HL-60 (cell line): ENCODE data around the gene PCDHGA7.
"Not testable (repeated sequence)": the region's sequence is repeated elsewhere in the genome, so short reads cannot be mapped to it uniquely, and the experiment has no call there.

Experiments
- DNase-seq, 2 experiments: peaks; one replicate each; pipeline ENCODE4 v3.0.0-alpha.2; 2010 to 2020; ENCODE audit warnings: low read depth in 1 of 2, low spot score in 1 of 2
- H3K27ac ChIP-seq: fragments of 250-450 bp; sonication (Bioruptor Pico); replicated peaks from 2 replicates; pipeline ENCODE4 v1.5.1; 2020; ENCODE audit warnings: mild to moderate bottlenecking, moderate library complexity
- H3K27me3 ChIP-seq: fragments of 250-450 bp; sonication (Bioruptor Pico); 2 replicates; pipeline ENCODE4 v1.5.1; 2021; ENCODE audit warnings: mild to moderate bottlenecking, moderate library complexity; ENCODE audit not compliant: insufficient read depth, poor library complexity, severe bottlenecking
- H3K4me3 ChIP-seq: replicated peaks from 2 replicates; pipeline ENCODE4 v1.5.1; 2011; ENCODE audit warnings: mild to moderate bottlenecking, control low read depth, low read length; ENCODE audit not compliant: insufficient read depth
- GABPA ChIP-seq: IDR thresholded peaks from 2 replicates; pipeline ENCODE4 v1.6.1; 2012; ENCODE audit warnings: low read depth
- POLR2AphosphoS5 ChIP-seq: IDR thresholded peaks from 2 replicates; pipeline ENCODE4 v1.6.1; 2012; ENCODE audit warnings: low read depth
- SPI1 ChIP-seq: IDR thresholded peaks from 2 replicates; pipeline ENCODE4 v1.6.1; 2012; ENCODE audit warnings: low read depth, mild to moderate bottlenecking, borderline replicate concordance
- TF ChIP-seq, protein P1 (sequence below): IDR thresholded peaks from 2 replicates; pipeline ENCODE4 v1.6.1; 2012; ENCODE audit warnings: low read depth; ENCODE audit not compliant: insufficient replicate concordance
- TF ChIP-seq, protein P2 (sequence below): IDR thresholded peaks from one replicate; pipeline ENCODE4 v1.5.1; 2011; ENCODE audit warnings: low read length, control low read depth, inconsistent platforms; ENCODE audit not compliant: insufficient read depth

Gene PCDHGA7

DNA sequence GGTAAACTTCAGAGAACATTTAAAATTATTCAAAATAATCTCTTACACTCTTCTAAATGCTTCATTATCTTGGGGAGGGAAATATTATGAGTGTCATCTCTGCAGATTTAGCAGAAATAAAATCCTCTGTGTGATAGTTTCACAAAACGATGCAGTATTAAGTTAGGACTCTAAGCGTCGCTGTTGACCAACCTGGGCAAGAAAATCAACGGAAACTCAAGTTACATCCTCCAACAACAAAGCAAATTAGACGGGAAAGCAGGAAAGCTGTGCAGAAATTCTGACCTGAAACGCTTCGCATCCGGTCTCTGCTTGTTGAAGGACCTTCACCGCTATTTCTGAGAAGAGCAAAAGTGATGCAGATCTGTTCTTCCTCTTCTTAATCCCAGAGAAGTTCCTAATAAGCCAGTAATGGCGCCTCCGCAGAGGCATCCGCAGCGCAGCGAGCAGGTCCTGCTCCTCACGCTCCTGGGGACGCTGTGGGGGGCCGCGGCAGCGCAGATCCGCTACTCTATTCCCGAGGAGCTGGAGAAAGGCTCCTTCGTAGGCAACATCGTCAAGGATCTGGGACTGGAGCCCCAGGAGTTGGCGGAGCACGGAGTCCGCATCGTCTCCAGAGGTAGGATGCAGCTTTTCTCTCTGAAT is 8.7 kb upstream of the PCDHGA7 start, which contains the start of gene PCDHGA6:
Gene PCDHGA6, plus strand, starts transcription at position 219 of the 645 bp plus-strand sequence. Its CDS starts 193 bp downstream, at position 412.
- H3K4me3 ChIP-seq = no peak within 1 kb of the TSS
- DNase-seq = no peak
- no peaks in the 10 kb centered on the region for H3K27me3 ChIP-seq
- H3K27ac ChIP-seq = no peak within 1 kb of the TSS
- TF ChIP-seq GABPA = no peak
- no peak for TF ChIP-seq SPI1
- TF ChIP-seq POLR2AphosphoS5 = no peak
- TF ChIP-seq, protein P1, sequence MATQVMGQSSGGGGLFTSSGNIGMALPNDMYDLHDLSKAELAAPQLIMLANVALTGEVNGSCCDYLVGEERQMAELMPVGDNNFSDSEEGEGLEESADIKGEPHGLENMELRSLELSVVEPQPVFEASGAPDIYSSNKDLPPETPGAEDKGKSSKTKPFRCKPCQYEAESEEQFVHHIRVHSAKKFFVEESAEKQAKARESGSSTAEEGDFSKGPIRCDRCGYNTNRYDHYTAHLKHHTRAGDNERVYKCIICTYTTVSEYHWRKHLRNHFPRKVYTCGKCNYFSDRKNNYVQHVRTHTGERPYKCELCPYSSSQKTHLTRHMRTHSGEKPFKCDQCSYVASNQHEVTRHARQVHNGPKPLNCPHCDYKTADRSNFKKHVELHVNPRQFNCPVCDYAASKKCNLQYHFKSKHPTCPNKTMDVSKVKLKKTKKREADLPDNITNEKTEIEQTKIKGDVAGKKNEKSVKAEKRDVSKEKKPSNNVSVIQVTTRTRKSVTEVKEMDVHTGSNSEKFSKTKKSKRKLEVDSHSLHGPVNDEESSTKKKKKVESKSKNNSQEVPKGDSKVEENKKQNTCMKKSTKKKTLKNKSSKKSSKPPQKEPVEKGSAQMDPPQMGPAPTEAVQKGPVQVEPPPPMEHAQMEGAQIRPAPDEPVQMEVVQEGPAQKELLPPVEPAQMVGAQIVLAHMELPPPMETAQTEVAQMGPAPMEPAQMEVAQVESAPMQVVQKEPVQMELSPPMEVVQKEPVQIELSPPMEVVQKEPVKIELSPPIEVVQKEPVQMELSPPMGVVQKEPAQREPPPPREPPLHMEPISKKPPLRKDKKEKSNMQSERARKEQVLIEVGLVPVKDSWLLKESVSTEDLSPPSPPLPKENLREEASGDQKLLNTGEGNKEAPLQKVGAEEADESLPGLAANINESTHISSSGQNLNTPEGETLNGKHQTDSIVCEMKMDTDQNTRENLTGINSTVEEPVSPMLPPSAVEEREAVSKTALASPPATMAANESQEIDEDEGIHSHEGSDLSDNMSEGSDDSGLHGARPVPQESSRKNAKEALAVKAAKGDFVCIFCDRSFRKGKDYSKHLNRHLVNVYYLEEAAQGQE = no peak
- TF ChIP-seq, protein P2, sequence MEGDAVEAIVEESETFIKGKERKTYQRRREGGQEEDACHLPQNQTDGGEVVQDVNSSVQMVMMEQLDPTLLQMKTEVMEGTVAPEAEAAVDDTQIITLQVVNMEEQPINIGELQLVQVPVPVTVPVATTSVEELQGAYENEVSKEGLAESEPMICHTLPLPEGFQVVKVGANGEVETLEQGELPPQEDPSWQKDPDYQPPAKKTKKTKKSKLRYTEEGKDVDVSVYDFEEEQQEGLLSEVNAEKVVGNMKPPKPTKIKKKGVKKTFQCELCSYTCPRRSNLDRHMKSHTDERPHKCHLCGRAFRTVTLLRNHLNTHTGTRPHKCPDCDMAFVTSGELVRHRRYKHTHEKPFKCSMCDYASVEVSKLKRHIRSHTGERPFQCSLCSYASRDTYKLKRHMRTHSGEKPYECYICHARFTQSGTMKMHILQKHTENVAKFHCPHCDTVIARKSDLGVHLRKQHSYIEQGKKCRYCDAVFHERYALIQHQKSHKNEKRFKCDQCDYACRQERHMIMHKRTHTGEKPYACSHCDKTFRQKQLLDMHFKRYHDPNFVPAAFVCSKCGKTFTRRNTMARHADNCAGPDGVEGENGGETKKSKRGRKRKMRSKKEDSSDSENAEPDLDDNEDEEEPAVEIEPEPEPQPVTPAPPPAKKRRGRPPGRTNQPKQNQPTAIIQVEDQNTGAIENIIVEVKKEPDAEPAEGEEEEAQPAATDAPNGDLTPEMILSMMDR = no peak

DNA sequence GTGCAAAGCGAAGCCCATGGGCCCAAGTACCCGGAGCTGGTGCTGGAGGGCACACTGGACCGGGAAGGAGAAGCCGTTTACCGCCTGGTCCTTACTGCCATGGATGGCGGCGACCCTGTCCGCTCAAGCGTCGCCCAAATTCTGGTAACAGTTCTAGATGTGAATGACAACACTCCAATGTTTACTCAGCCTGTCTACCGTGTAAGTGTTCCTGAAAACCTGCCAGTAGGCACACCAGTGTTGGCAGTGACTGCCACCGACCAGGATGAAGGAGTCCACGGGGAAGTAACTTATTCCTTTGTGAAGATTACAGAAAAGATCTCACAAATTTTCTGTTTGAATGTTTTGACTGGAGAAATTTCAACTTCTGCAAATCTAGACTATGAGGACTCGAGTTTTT is 7.9 kb upstream of the PCDHGA7 start:
- H3K4me3 ChIP-seq = no peak overlapping the region
- TF ChIP-seq POLR2AphosphoS5 (no peak), GABPA (no peak), SPI1 (no peak)
- TF ChIP-seq, protein P2 = no peak
- TF ChIP-seq, protein P1 = no peak
- DNase-seq = no peak
- no peaks in the 10 kb centered on the region for H3K27me3 ChIP-seq
- no peak overlapping the region for H3K27ac ChIP-seq

DNA sequence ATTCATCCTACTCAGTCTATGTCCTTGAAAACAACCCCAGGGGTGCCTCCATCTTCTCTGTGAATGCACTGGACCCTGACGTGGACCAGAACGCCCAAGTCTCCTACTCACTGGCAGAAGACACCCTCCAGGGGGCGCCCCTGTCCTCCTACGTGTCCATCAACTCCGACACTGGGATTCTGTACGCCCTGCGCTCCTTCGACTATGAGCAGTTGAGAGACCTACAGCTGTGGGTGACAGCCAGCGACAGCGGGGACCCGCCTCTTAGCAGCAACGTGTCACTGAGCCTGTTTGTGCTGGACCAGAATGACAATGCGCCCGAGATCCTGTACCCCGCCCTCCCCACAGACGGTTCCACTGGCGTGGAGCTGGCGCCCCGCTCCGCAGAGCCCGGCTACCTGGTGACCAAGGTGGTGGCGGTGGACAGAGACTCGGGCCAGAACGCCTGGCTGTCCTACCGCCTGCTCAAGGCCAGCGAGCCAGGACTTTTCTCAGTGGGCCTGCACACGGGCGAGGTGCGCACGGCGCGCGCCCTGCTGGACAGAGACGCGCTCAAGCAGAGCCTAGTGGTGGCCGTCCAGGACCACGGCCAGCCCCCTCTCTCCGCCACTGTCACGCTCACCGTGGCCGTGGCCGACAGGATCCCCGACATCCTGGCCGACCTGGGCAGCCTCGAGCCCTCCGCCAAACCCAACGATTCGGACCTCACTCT is 6.9 kb upstream of the PCDHGA7 start:
- not testable (repeated sequence) for H3K27ac ChIP-seq, H3K27me3 ChIP-seq, DNase-seq, H3K4me3 ChIP-seq

DNA sequence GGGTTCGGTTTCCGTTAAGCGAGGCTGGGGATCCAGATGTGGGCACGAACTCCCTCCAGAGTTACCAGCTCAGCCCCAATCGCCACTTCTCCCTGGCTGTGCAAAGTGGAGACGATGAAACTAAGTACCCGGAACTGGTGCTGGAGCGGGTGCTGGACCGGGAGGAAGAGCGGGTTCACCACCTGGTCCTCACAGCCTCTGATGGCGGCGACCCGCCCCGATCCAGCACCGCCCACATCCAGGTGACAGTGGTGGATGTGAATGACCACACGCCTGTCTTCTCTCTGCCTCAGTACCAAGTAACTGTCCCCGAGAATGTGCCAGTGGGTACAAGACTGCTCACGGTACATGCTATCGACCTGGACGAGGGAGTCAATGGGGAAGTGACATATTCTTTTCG is 803 bp downstream of the PCDHGA7 start:
- Histone ChIP-seq H3K27me3 (no peaks in the 10 kb centered on the region), H3K27ac (no peak overlapping the region), H3K4me3 (no peak overlapping the region)
- TF ChIP-seq SPI1 (no peak), POLR2AphosphoS5 (no peak), GABPA (no peak)
- TF ChIP-seq, protein P2 = no peak
- TF ChIP-seq, protein P1 = no peak
- DNase-seq = no peak
